Measurements from ENCODE around the gene HACD2. TPM values are rescaled to one million over a fixed set of nuclear protein-coding genes. Genes with fewer than 3 reads are reported as not detected.

Gene HACD2
- total and polyA plus RNA-seq, 9 donors, result 9.6 to 16.1 (median 12.5) TPM

DNA sequence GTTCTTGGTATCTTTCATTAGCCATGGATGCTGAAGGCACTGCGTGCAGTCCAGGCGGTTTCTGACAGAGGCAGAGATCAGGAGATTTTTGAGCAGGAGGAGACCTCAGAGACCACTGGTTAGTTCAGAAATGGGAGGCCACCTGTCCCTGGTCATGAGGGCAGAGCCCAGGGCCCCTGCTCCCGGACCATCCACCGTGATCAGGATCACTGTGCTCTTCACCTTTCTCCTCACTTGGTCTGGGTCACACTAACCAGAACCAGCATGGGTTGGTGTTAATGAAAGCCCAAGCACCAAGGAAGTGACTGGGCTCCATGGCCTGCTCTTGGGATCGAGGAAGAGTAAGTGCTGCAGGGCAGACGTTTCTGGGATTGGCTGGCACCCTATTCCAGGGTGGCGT is 42.0 kb upstream of the HACD2 start:
- Histone ChIP-seq H3K4me1 (ENCODE audit: control insufficient read depth, insufficient read depth, low read length) (no peaks in the 10 kb centered on the region), H3K4me3 (ENCODE audit: low read length) (no peak overlapping the region), H3K27me3 (ENCODE audit: control insufficient read depth, insufficient read depth, low read length) (no peaks in the 10 kb centered on the region), H3K36me3 (ENCODE audit: control insufficient read depth, insufficient read depth, low read length) (peaks cover 9% of the 10 kb centered on the region), H3K27ac (ENCODE audit: low read length) (no peak overlapping the region), H3K9me3 (replicated peaks; ENCODE audit: control insufficient read depth, low read depth, low read length) (no peaks in the 10 kb centered on the region)
- WGBS (ENCODE audit: insufficient coverage), result 88% methylated on average over 3 of the region's 7 CpGs
- no peak for DNase-seq

- Histone ChIP-seq H3K27ac (ENCODE audit: low read length) (no peak overlapping the region), H3K36me3 (ENCODE audit: control insufficient read depth, insufficient read depth, low read length) (peaks cover under 1% of the 10 kb centered on the region), H3K27me3 (ENCODE audit: control insufficient read depth, insufficient read depth, low read length) (no peaks in the 10 kb centered on the region), H3K9me3 (replicated peaks; ENCODE audit: control insufficient read depth, low read depth, low read length) (no peaks in the 10 kb centered on the region), H3K4me3 (ENCODE audit: low read length) (no peak overlapping the region), H3K4me1 (ENCODE audit: control insufficient read depth, insufficient read depth, low read length) (peaks cover 8% of the 10 kb centered on the region)
- DNase-seq, result no peak
- WGBS (ENCODE audit: insufficient coverage), result 89% methylated on average over 1 of the region's 1 CpG
Observed at GRCh38 chr3:123624302-123624701, 39.4 kb upstream of the HACD2 start.

- H3K4me3 ChIP-seq (ENCODE audit: low read length), result no peak overlapping the region
- no peaks in the 10 kb centered on the region for H3K9me3 ChIP-seq (replicated peaks; ENCODE audit: control insufficient read depth, low read depth, low read length)
- no peak overlapping the region for H3K27ac ChIP-seq (ENCODE audit: low read length)
- no CpG with 5 or more reads among the region's 5 CpGs for WGBS (ENCODE audit: insufficient coverage)
- no peak for DNase-seq
- H3K4me1 ChIP-seq (ENCODE audit: control insufficient read depth, insufficient read depth, low read length), result peaks cover 17% of the 10 kb centered on the region
- H3K27me3 ChIP-seq (ENCODE audit: control insufficient read depth, insufficient read depth, low read length), result no peaks in the 10 kb centered on the region
- H3K36me3 ChIP-seq (ENCODE audit: control insufficient read depth, insufficient read depth, low read length), result no peaks in the 10 kb centered on the region
Observed at GRCh38 chr3:123623346-123623880, 38.6 kb upstream of the HACD2 start.

DNA sequence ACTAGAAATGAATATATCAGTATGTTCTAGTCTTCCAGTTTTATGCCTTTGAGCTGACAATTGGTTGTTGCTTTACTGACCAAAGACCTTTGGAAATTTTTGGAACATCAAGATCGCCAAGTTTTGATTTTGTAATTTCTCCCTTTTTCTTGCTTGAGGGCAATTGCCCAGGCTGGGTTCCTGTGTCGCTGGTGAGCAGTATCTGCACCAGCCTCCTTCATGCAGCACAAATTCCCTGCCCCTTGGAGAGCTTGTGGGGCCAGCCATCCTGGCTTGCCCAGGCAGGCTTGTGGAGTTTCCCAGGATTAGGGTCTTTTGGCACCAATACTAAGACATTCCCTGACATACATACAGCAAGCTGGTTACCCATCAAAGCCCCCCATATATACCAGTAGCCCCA is 37.9 kb upstream of the HACD2 start:
- H3K27ac ChIP-seq (ENCODE audit: low read length), result no peak overlapping the region
- no peaks in the 10 kb centered on the region for H3K27me3 ChIP-seq (ENCODE audit: control insufficient read depth, insufficient read depth, low read length)
- H3K36me3 ChIP-seq (ENCODE audit: control insufficient read depth, insufficient read depth, low read length), result peaks cover 2% of the 10 kb centered on the region
- H3K4me1 ChIP-seq (ENCODE audit: control insufficient read depth, insufficient read depth, low read length), result peaks cover 20% of the 10 kb centered on the region
- 71% methylated on average over 1 of the region's 2 CpGs for WGBS (ENCODE audit: insufficient coverage)
- no peak for DNase-seq
- no peaks in the 10 kb centered on the region for H3K9me3 ChIP-seq (replicated peaks; ENCODE audit: control insufficient read depth, low read depth, low read length)
- no peak overlapping the region for H3K4me3 ChIP-seq (ENCODE audit: low read length)

DNA sequence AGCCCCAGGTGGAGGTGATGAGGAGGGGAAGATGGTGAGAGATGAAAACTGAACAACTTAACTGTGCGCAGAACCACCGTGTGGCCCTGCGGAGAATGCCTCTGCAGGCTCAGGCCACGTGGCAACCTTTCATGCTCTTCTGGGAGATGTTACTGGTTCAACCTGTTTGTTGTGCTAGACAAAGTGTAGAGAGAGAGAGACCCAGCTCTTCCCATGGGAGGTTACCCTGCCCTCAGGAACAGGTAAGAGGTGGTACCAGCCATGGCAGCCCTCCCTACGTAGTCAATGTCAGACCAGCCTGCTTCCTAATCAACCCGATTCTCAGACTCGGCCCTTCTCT is 37.0 kb upstream of the HACD2 start:
- WGBS (ENCODE audit: insufficient coverage), result 91% methylated on average over 6 of the region's 7 CpGs
- Histone ChIP-seq H3K4me1 (ENCODE audit: control insufficient read depth, insufficient read depth, low read length) (peaks cover 20% of the 10 kb centered on the region), H3K4me3 (ENCODE audit: low read length) (no peak overlapping the region), H3K27me3 (ENCODE audit: control insufficient read depth, insufficient read depth, low read length) (no peaks in the 10 kb centered on the region), H3K36me3 (ENCODE audit: control insufficient read depth, insufficient read depth, low read length) (peaks cover 2% of the 10 kb centered on the region), H3K27ac (ENCODE audit: low read length) (no peak overlapping the region), H3K9me3 (replicated peaks; ENCODE audit: control insufficient read depth, low read depth, low read length) (no peaks in the 10 kb centered on the region)
- DNase-seq, result no peak

- no peaks in the 10 kb centered on the region for H3K9me3 ChIP-seq (replicated peaks; ENCODE audit: control insufficient read depth, low read depth, low read length)
- H3K27ac ChIP-seq (ENCODE audit: low read length), result no peak overlapping the region
- H3K27me3 ChIP-seq (ENCODE audit: control insufficient read depth, insufficient read depth, low read length), result no peaks in the 10 kb centered on the region
- peaks cover 20% of the 10 kb centered on the region for H3K4me1 ChIP-seq (ENCODE audit: control insufficient read depth, insufficient read depth, low read length)
- H3K4me3 ChIP-seq (ENCODE audit: low read length), result no peak overlapping the region
- 90% methylated on average over 3 of the region's 7 CpGs for WGBS (ENCODE audit: insufficient coverage)
- peaks cover 2% of the 10 kb centered on the region for H3K36me3 ChIP-seq (ENCODE audit: control insufficient read depth, insufficient read depth, low read length)
- no peak for DNase-seq
Observed at GRCh38 chr3:123621186-123621849, 36.5 kb upstream of the HACD2 start.

- Histone ChIP-seq H3K27ac (ENCODE audit: low read length) (peak overlapping the region; percentile 44), H3K9me3 (replicated peaks; ENCODE audit: control insufficient read depth, low read depth, low read length) (no peaks in the 10 kb centered on the region), H3K36me3 (ENCODE audit: control insufficient read depth, insufficient read depth, low read length) (peaks cover 2% of the 10 kb centered on the region), H3K27me3 (ENCODE audit: control insufficient read depth, insufficient read depth, low read length) (no peaks in the 10 kb centered on the region), H3K4me1 (ENCODE audit: control insufficient read depth, insufficient read depth, low read length) (peaks cover 20% of the 10 kb centered on the region), H3K4me3 (ENCODE audit: low read length) (no peak overlapping the region)
- peak; percentile 28 for DNase-seq
- 64% methylated on average over 4 of the region's 8 CpGs for WGBS (ENCODE audit: insufficient coverage)
Observed at GRCh38 chr3:123620343-123620742, 35.5 kb upstream of the HACD2 start.

- no CpG with 5 or more reads among the region's 5 CpGs for WGBS (ENCODE audit: insufficient coverage)
- H3K27me3 ChIP-seq (ENCODE audit: control insufficient read depth, insufficient read depth, low read length), result no peaks in the 10 kb centered on the region
- H3K27ac ChIP-seq (ENCODE audit: low read length), result no peak overlapping the region
- H3K9me3 ChIP-seq (replicated peaks; ENCODE audit: control insufficient read depth, low read depth, low read length), result no peaks in the 10 kb centered on the region
- no peak overlapping the region for H3K4me3 ChIP-seq (ENCODE audit: low read length)
- peak; percentile 88 for DNase-seq
- H3K36me3 ChIP-seq (ENCODE audit: control insufficient read depth, insufficient read depth, low read length), result peaks cover 2% of the 10 kb centered on the region
- H3K4me1 ChIP-seq (ENCODE audit: control insufficient read depth, insufficient read depth, low read length), result peaks cover 20% of the 10 kb centered on the region
Observed at GRCh38 chr3:123618768-123619484, 34.1 kb upstream of the HACD2 start.

DNA sequence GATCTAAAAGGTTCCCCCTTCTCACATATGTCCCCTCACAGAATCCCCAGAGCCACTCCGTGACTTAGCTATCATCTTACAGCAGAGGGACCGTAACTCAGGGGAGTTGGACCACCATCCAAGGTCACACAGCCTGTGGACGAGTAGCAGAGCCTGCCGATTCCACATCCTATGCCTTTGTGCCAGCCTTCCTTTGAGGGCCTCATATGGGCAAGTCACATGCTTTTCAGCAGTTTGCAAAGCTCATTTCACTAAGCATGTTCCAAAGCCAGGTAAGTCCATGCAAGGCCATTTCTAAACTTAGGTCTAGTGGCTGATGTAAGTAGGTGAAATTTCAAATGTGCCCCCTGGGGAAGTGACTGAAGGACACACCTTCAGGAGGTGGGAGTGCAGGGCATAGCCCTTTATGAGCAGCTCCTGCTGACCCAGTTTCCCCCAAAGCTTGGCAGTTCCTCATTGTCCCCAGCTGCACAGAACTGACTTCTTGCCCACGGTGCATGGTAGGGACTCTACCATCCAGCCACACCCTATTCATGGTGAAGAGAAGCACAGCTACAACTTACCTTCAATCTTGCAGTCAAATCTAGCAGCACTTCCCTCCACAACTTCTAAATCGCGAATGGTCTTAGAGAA is 33.3 kb upstream of the HACD2 start:
- H3K27ac ChIP-seq (ENCODE audit: low read length), result no peak overlapping the region
- WGBS (ENCODE audit: insufficient coverage), result 69% methylated on average over 5 of the region's 7 CpGs

DNA sequence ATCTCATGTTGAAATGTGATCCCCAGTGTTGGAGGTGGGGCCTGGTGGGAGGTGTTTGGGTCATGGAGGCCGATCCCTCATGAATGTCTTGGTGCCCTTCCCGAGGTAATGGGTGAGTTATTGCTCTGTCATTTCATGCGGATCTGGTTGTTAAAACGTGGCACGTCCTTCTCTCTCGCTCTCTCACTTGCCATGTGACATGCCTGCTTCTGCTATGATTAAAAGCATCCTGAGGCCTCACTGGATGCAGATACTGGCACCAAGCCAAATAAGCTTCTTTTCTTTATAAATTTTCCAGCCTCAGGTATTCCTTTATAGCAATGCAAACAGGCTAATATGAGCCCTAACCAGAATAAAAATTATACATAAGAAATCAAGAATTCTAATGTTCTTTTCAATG is 31.7 kb upstream of the HACD2 start:
- WGBS (ENCODE audit: insufficient coverage), result 76% methylated on average over 5 of the region's 6 CpGs
- Histone ChIP-seq H3K9me3 (replicated peaks; ENCODE audit: control insufficient read depth, low read depth, low read length) (no peaks in the 10 kb centered on the region), H3K27ac (ENCODE audit: low read length) (no peak overlapping the region), H3K36me3 (ENCODE audit: control insufficient read depth, insufficient read depth, low read length) (peaks cover 2% of the 10 kb centered on the region), H3K4me1 (ENCODE audit: control insufficient read depth, insufficient read depth, low read length) (peaks cover 20% of the 10 kb centered on the region), H3K4me3 (ENCODE audit: low read length) (no peak overlapping the region), H3K27me3 (ENCODE audit: control insufficient read depth, insufficient read depth, low read length) (no peaks in the 10 kb centered on the region)
- no peak for DNase-seq

More for the DNA sequence above, 33.3 kb upstream of the HACD2 start:
- Histone ChIP-seq H3K4me1 (ENCODE audit: control insufficient read depth, insufficient read depth, low read length) (peaks cover 20% of the 10 kb centered on the region), H3K36me3 (ENCODE audit: control insufficient read depth, insufficient read depth, low read length) (peaks cover 2% of the 10 kb centered on the region), H3K27me3 (ENCODE audit: control insufficient read depth, insufficient read depth, low read length) (no peaks in the 10 kb centered on the region), H3K4me3 (ENCODE audit: low read length) (no peak overlapping the region), H3K9me3 (replicated peaks; ENCODE audit: control insufficient read depth, low read depth, low read length) (no peaks in the 10 kb centered on the region)
- no peak for DNase-seq
